AG10803 (cell line): ENCODE results near the gene HDAC11.
"Not testable (repeated sequence)": the region's sequence is repeated elsewhere in the genome, so short reads cannot be mapped to it uniquely, and the experiment has no call there.

Experiments
- DNase-seq: peaks from one replicate; pipeline ENCODE4 v3.0.0; 2010; ENCODE audit warnings: low read depth
- H3K4me3 ChIP-seq: 2 replicates; pipeline ENCODE4 v1.5.1; 2011; ENCODE audit warnings: mild to moderate bottlenecking, low read length, control low read depth
- CTCF ChIP-seq: conservative IDR thresholded peaks from 2 replicates; pipeline ENCODE4 v1.5.1; 2011; ENCODE audit warnings: mild to moderate bottlenecking, low read length, control low read depth, inconsistent platforms

HDAC11 gene

GRCh38 chr3:13480340-13481318 is 523 bp downstream of the HDAC11 start:
- TF ChIP-seq CTCF: no peak
- DNase-seq: no peak
- peak overlapping the region; percentile 64 for H3K4me3 ChIP-seq

GRCh38 chr3:13482106-13482690 is 2.1 kb downstream of the HDAC11 start:
- DNase-seq: no peak
- no peak for TF ChIP-seq CTCF
- no peak overlapping the region for H3K4me3 ChIP-seq

- no peak for DNase-seq
- TF ChIP-seq CTCF: no peak
- H3K4me3 ChIP-seq: no peak overlapping the region
These were observed 3.2 kb downstream of the HDAC11 start for GRCh38 chr3:13483286-13483685.

- TF ChIP-seq CTCF: no peak
- no peak overlapping the region for H3K4me3 ChIP-seq
- no peak for DNase-seq
These were observed 4.0 kb downstream of the HDAC11 start for GRCh38 chr3:13483988-13484695.

- DNase-seq: peak; percentile 50
- no peak for TF ChIP-seq CTCF
- H3K4me3 ChIP-seq: no peak overlapping the region
These were observed 4.9 kb downstream of the HDAC11 start for GRCh38 chr3:13484851-13485590.

GRCh38 chr3:13485630-13486562 is 5.8 kb downstream of the HDAC11 start:
- not testable (repeated sequence) for H3K4me3 ChIP-seq, DNase-seq
